ENCODE measurements around the gene CCDC6. TPM values are rescaled to one million over a fixed set of nuclear protein-coding genes. Genes with fewer than 3 reads are reported as not detected.
A peak's percentile ranks its signal among the peaks of the same experiment; 100 is the strongest.

The CCDC6 gene
- total RNA-seq, 2 experiments from 2014 or later, result 21.6 to 22.1 TPM

DNA sequence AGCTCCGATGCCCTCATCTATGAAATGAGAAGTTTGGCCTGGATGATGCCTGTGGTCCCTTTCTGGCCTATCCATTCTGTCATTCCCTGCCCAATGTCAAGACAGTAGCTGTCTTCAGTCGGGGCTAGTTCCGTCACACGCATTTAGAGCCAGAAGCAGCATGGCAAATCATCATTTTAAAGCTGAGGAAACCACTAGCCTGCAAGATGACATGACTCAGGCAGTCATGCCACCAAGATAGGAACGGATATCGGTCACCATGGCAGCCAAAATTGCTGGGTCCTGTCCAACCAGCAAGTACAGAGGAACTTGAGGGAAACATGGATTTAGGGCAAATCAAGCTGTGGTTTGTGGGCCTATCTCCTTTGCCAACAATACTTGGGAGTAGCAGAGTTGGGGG, 88.6 kb downstream of the CCDC6 start:
- Mint-ChIP-seq H3K9me3 (no peaks in the 10 kb centered on the region), H3K4me1 (ENCODE audit: low read depth) (peaks cover 32% of the 10 kb centered on the region), H3K4me3 (no peak overlapping the region), H3K36me3 (ENCODE audit: low read depth) (peaks cover 66% of the 10 kb centered on the region), H3K27me3 (no peaks in the 10 kb centered on the region), H3K27ac (no peak overlapping the region)
- no peak overlapping the region for H3K4me3 ChIP-seq (ENCODE audit: low read length)
- H3K27me3 ChIP-seq (ENCODE audit: control insufficient read depth in 1 of 2, insufficient read depth in 2 of 2, low read length in 2 of 2), result no peaks in the 10 kb centered on the region
- TF ChIP-seq, protein P1, sequence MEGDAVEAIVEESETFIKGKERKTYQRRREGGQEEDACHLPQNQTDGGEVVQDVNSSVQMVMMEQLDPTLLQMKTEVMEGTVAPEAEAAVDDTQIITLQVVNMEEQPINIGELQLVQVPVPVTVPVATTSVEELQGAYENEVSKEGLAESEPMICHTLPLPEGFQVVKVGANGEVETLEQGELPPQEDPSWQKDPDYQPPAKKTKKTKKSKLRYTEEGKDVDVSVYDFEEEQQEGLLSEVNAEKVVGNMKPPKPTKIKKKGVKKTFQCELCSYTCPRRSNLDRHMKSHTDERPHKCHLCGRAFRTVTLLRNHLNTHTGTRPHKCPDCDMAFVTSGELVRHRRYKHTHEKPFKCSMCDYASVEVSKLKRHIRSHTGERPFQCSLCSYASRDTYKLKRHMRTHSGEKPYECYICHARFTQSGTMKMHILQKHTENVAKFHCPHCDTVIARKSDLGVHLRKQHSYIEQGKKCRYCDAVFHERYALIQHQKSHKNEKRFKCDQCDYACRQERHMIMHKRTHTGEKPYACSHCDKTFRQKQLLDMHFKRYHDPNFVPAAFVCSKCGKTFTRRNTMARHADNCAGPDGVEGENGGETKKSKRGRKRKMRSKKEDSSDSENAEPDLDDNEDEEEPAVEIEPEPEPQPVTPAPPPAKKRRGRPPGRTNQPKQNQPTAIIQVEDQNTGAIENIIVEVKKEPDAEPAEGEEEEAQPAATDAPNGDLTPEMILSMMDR (IDR thresholded peaks at IDR 0.05), result no peak
- CTCF ChIA-PET, result interaction anchor here (0.9 kb wide), 1 partner anchor 207 kb away, joined by 3 read pairs; no protein-coding TSS in a partner anchor
- no peaks in the 10 kb centered on the region for H3K9me3 ChIP-seq (ENCODE audit: control insufficient read depth in 1 of 2, insufficient read depth in 1 of 2, low read length in 2 of 2)
- no peak for ATAC-seq (ENCODE audit: poor library complexity)
- intact Hi-C loops (cut with DNase I, micrococcal nuclease), result no loop called here
- POLR2A ChIA-PET, result no interaction called here
- DNase-seq, result peak in 2 of 14 experiments; percentile 4 to 23
- H3K4me1 ChIP-seq (ENCODE audit: insufficient read depth, low read length), result no peaks in the 10 kb centered on the region
- H3K27ac ChIP-seq (ENCODE audit: low read depth in 1 of 2, low read length in 2 of 2), result no peak overlapping the region
- H3K36me3 ChIP-seq (ENCODE audit: insufficient read depth, low read length), result peaks cover 13% of the 10 kb centered on the region

DNA sequence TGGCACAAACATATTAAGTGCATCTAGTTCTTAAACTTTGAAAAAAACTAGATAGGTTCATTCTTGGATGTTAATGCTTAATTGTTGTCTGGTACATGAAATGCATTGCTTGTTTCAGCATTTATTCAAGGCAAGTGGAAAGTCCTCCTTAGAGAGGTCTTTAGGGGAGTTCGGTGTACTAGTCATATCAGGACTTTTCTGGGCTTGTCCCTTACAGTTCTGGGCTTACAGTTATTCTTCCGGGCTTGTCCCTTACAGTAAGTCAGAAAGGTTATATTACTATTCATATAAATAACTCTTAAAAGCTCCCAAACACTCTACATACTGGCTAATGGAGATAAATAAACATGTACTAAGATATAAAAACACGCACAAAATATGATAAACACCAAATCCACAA, 91.5 kb downstream of the CCDC6 start:
- Mint-ChIP-seq H3K36me3 (ENCODE audit: low read depth) (peaks cover 80% of the 10 kb centered on the region), H3K27ac (no peak overlapping the region)

DNA sequence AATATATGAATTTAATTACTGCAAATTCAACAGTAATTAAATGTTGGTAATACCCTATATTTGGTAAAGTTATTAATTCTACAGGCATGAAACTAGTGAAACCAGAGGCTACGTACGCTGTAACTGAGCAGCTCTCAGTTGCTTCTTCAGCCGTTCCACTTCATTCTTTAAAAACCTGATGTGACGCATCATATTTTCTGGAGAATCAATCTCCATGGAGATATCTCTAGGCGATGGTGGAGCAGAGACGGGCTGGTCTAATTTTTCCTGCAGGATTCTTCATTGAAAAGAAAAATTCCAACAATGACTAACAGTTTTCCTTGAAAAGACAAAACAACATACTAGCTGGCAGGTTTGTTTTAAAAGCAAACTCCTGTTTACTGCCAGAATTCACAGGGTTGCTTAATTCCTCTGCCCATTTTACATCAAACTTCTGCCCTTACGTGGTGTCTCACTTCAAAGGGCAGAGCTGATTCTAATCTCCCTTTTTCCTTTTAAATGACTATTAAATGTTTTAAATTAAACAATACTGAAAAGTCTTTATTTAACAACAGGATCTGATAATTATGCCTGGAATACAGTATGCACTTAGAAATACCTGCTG, 93.7 kb downstream of the CCDC6 start:
- H3K9me3 ChIP-seq (ENCODE audit: control insufficient read depth in 1 of 2, insufficient read depth in 1 of 2, low read length in 2 of 2), result no peaks in the 10 kb centered on the region
- H3K27me3 Mint-ChIP-seq, result no peaks in the 10 kb centered on the region
- peaks cover 61% of the 10 kb centered on the region for H3K36me3 ChIP-seq (ENCODE audit: insufficient read depth, low read length)
- H3K4me1 Mint-ChIP-seq (ENCODE audit: low read depth), result no peaks in the 10 kb centered on the region
- DNase-seq, result no peak
- intact Hi-C loops (cut with DNase I, micrococcal nuclease), result loop anchor here in 1 of 2 experiments (5.0 kb wide), 1 partner anchor 185 kb away; no protein-coding TSS in a partner anchor
- no peak overlapping the region for H3K27ac Mint-ChIP-seq
- H3K4me3 ChIP-seq (ENCODE audit: low read length), result no peak overlapping the region
- H3K27ac ChIP-seq (ENCODE audit: low read depth in 1 of 2, low read length in 2 of 2), result no peak overlapping the region
- TF ChIP-seq, protein P1 (IDR thresholded peaks at IDR 0.05), result no peak
- ATAC-seq (ENCODE audit: poor library complexity), result no peak
- H3K9me3 Mint-ChIP-seq, result no peaks in the 10 kb centered on the region
- H3K4me3 Mint-ChIP-seq, result no peak overlapping the region
- H3K36me3 Mint-ChIP-seq (ENCODE audit: low read depth), result peaks cover 91% of the 10 kb centered on the region
- ChIA-PET POLR2A (no interaction called here), CTCF (no interaction called here)
- H3K4me1 ChIP-seq (ENCODE audit: insufficient read depth, low read length), result no peaks in the 10 kb centered on the region
- no peaks in the 10 kb centered on the region for H3K27me3 ChIP-seq (ENCODE audit: control insufficient read depth in 1 of 2, insufficient read depth in 2 of 2, low read length in 2 of 2)

More for the DNA sequence above, 91.5 kb downstream of the CCDC6 start:
- Histone ChIP-seq H3K27me3 (ENCODE audit: control insufficient read depth in 1 of 2, insufficient read depth in 2 of 2, low read length in 2 of 2) (no peaks in the 10 kb centered on the region), H3K27ac (ENCODE audit: low read depth in 1 of 2, low read length in 2 of 2) (no peak overlapping the region), H3K4me1 (ENCODE audit: insufficient read depth, low read length) (no peaks in the 10 kb centered on the region), H3K9me3 (ENCODE audit: control insufficient read depth in 1 of 2, insufficient read depth in 1 of 2, low read length in 2 of 2) (no peaks in the 10 kb centered on the region), H3K36me3 (ENCODE audit: insufficient read depth, low read length) (peaks cover 41% of the 10 kb centered on the region), H3K4me3 (ENCODE audit: low read length) (no peak overlapping the region)
- no peak for DNase-seq
- Mint-ChIP-seq H3K4me3 (no peak overlapping the region), H3K9me3 (no peaks in the 10 kb centered on the region), H3K27me3 (no peaks in the 10 kb centered on the region), H3K4me1 (ENCODE audit: low read depth) (peaks cover 9% of the 10 kb centered on the region)
- no peak for ATAC-seq (ENCODE audit: poor library complexity)
- intact Hi-C loops (cut with DNase I, micrococcal nuclease), result loop anchor here in 1 of 2 experiments (5.0 kb wide), 1 partner anchor 188 kb away; no protein-coding TSS in a partner anchor
- CTCF ChIA-PET, result interaction anchor here (0.5 kb wide), 1 partner anchor 767 kb away, joined by 3 read pairs; no protein-coding TSS in a partner anchor
- TF ChIP-seq, protein P1 (IDR thresholded peaks at IDR 0.05), result no peak
- POLR2A ChIA-PET, result no interaction called here

Measured in CD4-positive, alpha-beta T cell (primary cell).